ENCODE results near the gene RNF167.
A peak's percentile ranks its signal among the peaks of the same experiment; 100 is the strongest.

Gene RNF167

DNA sequence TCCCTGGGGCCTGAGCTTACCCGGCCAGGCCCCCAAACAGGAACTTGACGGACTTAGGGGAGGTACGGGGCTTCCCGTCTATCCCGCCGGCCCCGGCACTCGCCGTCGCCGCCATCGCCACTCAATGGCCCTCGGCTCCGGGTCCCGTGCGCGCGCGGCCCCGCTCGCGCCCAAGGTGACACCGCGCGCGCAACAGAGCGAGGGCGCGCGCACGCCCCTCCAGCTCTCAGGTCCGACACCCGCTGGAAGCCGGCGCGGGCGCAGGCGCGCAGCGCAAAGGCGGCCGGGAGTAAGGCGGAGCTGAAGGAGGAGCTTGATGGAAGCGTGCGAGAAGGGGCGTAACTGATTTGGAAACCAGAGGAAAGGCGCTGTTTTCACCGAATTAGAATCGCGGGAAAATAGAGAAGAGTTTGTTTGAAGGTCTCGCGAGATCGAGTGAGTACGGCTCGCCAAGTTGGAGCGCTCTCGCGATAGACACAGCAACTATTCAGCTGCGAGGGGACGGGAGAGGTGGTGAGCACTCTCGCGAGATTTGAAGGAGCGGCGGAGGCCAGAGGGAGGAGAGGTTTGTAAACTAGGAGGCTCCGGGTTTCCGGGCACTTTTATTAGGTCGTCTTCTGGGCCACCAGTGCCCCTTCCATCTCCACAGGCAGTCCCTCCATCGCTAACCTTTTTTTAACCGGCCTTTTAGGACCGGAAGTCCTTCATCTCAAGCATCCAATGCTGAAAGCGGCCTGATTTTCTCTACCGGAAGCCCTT is at the start of gene RNF167, which contains the start of gene SLC25A11:
RNF167 (plus strand) TSS at position 473 of the 759 bp plus-strand sequence. CDS start 642 bp downstream, outside the sequence.
SLC25A11 (minus strand) TSS at position 251 of the 759 bp plus-strand sequence; CDS start at position 115, 136 bp downstream.
- peak; percentile 94 for DNase-seq (ENCODE audit: low read depth)

GRCh38 chr17:4891411-4892410 is 48.4 kb upstream of the RNF167 start:
- no peak for DNase-seq (ENCODE audit: low read depth)

DNA sequence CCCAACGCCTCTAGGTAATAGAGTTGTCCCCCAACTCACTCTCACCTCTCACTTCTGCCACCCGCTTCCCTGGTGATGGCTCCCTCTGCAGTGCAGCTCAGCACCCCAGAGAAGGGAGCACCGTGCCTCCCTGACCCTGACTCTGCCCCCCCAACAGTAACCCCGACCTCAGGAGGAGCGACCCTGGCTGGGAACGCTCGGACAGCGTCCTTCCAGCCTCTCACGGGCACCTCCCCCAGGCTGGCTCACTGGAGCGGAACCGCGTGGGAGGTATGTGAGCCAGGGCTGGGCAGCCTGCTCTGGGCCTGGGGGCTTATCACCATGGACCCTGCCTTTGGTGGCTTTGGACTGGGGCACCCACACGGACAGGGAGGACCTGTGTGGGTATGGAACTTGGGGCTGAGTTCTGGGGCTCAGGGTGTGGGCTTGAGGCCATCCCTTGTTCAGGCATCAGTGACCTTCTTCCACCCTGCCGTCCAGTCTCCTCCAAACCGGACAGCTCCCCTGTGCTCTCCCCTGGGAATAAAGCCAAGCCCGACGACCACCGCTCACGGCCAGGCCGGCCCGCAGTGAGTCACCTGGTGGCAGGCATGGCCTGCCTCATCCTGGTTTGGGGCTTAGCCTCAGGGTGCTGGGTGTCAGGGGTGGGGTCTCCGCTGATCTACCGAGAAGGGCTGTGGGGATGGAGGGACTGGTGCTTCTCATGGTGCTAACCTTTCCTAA is 47.4 kb upstream of the RNF167 start:
- no peak for DNase-seq (ENCODE audit: low read depth)

DNA sequence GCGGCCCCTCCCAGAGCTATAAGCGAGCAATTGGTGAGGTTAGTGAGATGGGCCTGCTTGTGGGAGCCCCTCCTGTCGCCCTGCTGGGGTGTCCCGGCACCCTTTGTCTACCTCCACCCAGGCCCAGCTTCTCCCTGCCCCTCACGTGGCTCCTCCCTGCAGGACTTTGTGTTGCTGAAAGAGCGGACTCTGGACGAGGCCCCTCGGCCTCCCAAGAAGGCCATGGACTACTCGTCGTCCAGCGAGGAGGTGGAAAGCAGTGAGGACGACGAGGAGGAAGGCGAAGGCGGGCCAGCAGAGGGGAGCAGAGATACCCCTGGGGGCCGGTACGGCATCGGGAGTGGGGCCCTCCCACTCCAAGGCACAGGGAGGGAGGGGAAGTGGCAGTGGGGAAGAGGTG is 46.8 kb upstream of the RNF167 start:
- no peak for DNase-seq (ENCODE audit: low read depth)

DNA sequence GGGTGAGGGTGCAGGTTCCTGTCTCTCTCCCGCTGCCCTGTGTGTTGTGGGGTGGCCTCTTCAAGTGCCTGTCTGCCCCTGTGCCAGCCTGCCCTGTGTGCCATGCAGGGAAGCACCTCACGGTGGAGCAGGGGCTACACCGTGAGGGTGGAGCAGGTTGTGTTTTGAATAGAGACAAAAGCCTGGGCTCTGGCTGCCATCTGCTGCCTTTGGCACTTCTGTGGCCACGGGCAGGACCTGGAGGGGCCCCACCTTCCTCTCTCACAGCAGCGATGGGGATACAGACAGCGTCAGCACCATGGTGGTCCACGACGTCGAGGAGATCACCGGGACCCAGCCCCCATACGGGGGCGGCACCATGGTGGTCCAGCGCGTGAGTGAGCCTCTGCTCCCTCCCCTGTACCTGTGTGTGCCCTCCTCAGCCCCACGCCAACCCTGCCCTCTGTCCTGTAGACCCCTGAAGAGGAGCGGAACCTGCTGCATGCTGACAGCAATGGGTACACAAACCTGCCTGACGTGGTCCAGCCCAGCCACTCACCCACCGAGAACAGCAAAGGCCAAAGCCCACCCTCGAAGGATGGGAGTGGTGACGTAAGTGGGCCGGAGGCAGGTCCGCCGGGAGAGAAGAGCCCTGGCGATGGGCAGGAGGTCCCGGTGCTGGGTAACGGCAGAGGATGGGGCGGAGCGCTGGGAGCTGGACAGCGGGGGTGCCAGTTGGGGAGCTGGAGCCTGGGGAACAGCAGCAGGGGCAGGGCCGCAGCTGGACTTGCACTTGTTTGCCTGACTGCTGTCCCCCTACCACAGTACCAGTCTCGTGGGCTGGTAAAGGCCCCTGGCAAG is 46.1 kb upstream of the RNF167 start:
- no peak for DNase-seq (ENCODE audit: low read depth)

DNA sequence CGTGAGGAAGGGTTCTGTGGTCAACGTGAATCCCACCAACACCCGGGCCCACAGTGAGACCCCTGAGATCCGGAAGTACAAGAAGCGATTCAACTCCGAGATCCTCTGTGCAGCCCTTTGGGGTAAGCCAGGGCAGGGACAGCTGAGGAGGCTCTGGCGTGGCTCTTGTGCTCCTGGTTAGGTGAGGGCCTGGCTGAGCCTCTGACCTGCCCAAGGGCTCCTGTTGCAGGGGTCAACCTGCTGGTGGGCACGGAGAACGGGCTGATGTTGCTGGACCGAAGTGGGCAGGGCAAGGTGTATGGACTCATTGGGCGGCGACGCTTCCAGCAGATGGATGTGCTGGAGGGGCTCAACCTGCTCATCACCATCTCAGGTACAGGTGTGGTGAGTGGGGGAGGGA is 44.9 kb upstream of the RNF167 start:
- DNase-seq (ENCODE audit: low read depth), result no peak

DNA sequence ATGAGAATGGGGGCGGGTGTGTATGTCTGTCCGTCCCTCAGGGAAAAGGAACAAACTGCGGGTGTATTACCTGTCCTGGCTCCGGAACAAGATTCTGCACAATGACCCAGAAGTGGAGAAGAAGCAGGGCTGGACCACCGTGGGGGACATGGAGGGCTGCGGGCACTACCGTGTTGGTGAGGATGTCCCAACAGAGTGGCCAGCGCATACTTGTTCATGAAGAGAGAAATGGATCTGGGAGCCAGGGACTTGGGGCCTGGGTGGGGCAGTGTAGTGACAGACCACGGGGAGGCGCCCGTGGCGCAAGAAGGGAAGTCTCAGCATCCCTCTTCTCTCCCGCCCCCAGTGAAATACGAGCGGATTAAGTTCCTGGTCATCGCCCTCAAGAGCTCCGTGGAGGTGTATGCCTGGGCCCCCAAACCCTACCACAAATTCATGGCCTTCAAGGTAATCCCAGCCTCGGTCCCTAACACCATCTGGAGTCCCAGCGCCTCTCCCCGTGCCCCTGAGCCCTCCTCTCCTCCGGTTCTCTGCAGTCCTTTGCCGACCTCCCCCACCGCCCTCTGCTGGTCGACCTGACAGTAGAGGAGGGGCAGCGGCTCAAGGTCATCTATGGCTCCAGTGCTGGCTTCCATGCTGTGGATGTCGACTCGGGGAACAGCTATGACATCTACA is 44.3 kb upstream of the RNF167 start:
- DNase-seq (ENCODE audit: low read depth), result no peak

- DNase-seq (ENCODE audit: low read depth), result no peak
Measured at GRCh38 chr17:4896332-4897197, 43.5 kb upstream of the RNF167 start.

GRCh38 chr17:4897198-4897687 is 42.8 kb upstream of the RNF167 start:
- DNase-seq (ENCODE audit: low read depth), result no peak

DNA sequence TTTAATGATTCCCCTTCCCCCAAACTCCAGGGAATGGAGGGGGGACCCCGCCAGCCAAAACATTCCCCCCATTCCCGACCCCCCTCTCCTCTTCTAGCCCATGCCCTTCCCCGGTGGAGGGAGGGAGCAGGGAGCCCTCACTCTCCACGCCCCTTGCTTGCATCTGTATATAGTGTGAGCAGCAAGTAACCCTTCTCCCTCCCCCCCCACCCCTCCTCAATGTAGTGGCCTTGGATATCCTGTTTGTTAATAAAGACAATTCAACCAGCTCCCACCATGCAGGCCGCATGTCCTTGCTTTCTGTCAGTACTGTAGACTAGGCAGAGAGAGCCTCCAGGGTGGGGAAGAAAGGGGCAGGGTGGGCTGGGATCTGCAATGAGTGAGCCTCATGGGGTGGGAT is 42.3 kb upstream of the RNF167 start:
- no peak for DNase-seq (ENCODE audit: low read depth)

DNA sequence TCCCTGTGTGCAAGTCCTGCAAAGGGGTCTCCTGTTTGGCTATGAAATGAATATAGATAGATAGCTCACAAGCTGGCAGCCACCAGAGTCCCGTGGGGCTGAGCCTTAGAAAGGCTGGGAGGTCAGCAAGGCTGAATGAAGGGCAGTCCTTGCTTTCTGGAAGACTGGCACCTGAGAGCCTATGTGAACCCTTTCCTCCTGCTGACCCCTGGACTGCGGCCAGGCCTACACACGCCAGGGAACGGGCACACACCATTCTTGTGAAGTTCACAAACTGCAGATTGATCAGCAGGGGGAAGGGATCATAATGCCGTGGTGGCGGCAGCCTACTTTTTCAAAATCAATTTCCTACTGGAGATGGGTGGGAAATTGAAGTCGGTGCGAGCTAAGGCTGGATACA is 41.7 kb upstream of the RNF167 start:
- no peak for DNase-seq (ENCODE audit: low read depth)

DNA sequence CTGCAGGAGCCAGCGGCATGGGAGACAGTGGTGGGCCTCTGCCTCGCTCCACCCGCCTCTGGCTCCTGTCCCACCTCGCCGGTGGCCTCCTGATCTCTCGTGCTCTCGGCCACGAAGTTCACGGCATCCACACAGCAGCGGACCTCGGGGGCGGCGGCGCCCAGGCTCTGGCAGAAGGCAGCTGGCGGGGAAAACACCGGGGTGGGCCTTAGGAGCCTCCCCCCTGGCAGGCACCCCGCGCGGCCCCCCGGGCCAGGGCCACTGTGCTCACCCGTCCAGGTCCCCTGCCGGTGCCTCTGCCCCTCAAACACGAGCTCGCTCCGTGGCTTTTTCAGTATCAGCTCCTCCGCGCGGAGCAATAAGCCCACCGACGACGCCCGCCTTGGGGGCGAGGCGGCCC is 41.1 kb upstream of the RNF167 start:
- DNase-seq (ENCODE audit: low read depth), result no peak

DNA sequence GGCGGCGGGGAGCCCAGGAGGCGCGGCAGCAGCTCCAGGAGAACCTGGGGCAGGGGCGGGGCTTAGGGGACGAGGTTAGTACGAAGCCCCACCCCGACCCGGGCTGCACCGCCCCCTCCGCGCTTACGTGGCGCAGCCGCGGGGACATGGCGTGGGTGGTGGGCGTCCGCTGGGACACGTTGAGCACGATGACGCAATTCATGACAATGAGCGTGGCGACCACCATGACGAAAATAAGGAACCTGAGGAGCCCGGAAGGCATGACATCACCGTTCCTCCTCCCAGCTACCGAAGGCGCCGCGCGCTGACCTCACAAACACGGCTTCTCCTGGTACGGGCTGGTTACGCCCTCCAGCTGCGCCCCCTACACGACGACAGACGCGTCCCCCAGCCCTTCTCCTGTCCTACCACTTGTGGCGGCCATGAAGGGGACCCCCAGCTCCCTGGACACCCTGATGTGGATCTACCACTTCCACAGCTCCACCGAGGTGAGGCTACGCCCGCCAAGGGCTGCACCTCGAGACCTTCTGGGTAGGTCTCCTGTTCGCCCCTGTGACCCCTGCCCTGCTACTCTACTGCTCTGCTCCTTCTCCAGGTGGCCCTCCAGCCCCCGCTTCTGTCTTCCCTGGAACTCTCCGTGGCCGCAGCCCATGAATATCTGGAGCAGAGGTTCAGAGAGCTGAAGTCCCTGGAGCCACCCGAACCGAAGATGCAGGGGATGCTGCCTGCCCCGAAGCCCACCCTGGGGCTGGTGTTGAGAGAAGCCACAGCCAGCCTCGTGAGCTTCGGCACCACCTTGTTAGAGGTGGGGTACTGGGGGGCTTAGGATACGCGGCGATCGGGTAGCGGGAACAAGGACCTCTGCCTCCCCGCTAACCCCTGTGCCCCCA is 40.5 kb upstream of the RNF167 start, which contains the start of gene C17orf107:
C17orf107 (plus strand) TSS at position 196 of the 890 bp plus-strand sequence; CDS start at position 423, 227 bp downstream.
- peak; percentile 91 for DNase-seq (ENCODE audit: low read depth)

- DNase-seq (ENCODE audit: low read depth), result peak; percentile 12
Measured at GRCh38 chr17:4900231-4901107, 39.6 kb upstream of the RNF167 start.

DNA sequence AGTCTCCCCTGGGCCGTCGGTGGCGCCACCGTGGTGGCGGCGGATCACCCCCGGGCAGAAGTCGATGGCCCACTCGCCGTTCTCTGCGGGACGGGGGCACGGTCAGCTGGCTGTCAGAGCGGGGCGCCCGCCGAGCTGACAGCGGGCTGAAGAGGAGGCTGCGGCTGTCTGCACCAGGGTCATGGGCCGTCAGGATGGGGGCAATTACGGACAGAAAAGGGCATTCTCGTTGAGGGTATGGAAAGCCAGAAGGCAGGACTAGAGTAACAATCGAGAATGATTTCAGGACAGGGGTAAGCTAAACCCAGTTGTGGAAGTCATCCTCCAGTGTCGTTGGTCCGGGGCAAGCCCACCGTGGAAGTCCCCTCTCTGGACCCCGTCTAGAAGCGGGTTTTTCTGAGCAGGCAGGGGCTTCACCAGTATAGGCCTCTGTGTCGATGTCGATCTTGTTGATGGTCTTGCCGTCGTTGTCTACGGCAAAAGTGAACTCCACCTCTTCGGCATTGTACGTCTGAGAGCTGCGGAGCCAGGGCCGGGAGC is 38.9 kb upstream of the RNF167 start:
- no peak for DNase-seq (ENCODE audit: low read depth)

DNA sequence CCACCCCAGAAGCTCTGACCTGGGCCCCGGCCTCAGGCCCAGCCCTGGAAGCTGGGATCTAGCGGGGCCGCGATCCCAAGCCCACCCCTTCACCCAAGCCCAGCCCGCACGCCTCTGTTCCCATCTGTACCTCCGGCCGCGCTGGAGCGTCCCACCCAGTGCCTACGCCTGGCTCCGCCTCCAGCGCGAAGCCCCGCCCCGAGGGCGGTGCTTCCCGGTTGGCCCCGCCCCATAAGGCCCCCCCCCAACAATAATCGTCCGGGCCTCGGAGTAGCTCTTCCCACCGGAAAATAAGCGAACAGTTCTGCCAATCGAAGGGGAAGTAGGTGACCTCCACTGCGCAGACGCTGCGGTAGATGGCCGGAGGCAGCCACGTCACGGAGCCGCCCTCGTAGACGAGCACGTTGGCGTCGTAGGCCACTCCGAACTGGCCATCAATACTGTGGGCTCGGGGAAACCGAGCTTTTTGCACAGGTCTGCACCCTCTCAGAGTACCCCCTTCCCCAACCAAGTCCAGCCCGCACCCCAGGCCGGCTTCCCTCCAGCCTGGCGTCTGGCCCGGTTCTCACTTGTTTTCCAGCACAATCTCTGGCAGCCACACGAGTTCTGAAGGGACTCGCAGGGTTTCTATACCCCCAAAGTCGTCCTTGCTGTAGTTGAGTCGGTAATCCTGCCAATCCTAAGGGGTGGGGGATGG is 38.3 kb upstream of the RNF167 start:
- no peak for DNase-seq (ENCODE audit: low read depth)
